ENCODE measurements around the gene PRKD2. TPM values are rescaled to one million over a fixed set of nuclear protein-coding genes. Genes with fewer than 3 reads are reported as not detected.
A peak's percentile ranks its signal among the peaks of the same experiment; 100 is the strongest.

PRKD2 gene
- total and polyA plus RNA-seq, 2 experiments from 2014 or later = 11.9 to 14.2 TPM

GRCh38 chr19:46721269-46722003 is 4.5 kb upstream of the PRKD2 start:
- H3K36me3 ChIP-seq (ENCODE audit: low read depth) = no peaks in the 10 kb centered on the region; the same call in 1 of the 2 replicates

GRCh38 chr19:46720503-46721239 is 3.8 kb upstream of the PRKD2 start:
- 91 to 92% methylated on average over 21 to 22 of the region's 22 CpGs for WGBS, 2 experiments (ENCODE audit: low coverage in 1 of 2, low lambda C conversion rate in 2 of 2, missing lambda C conversion rate in 2 of 2)
- no peak for DNase-seq
- no peak overlapping the region for H3K27ac ChIP-seq
- no peaks in the 10 kb centered on the region; the same call in 1 of the 2 replicates for H3K36me3 ChIP-seq (ENCODE audit: low read depth)
- H3K27me3 ChIP-seq (replicated peaks; ENCODE audit: insufficient read depth) = no peaks in the 10 kb centered on the region
- no peak for TF ChIP-seq EZH2 (IDR thresholded peaks at IDR 0.05; ENCODE audit: insufficient read depth, poor library complexity, severe bottlenecking)
- no peak for TF ChIP-seq EZH2phosphoT487 (IDR thresholded peaks at IDR 0.05; ENCODE audit: insufficient read depth, low read depth)
- no peak overlapping the region for H3K4me2 ChIP-seq (ENCODE audit: unreplicated experiment)
- H4K20me1 ChIP-seq (ENCODE audit: insufficient read depth) = no peaks in the 10 kb centered on the region
- no peaks in the 10 kb centered on the region for H3K9me2 ChIP-seq (ENCODE audit: insufficient read depth)
- 0 out of 2 replicates have a peak, but pooled peaks cover under 1% of the 10 kb centered on the region for H3K4me1 ChIP-seq (ENCODE audit: insufficient read depth)
- no peaks in the 10 kb centered on the region for H3K9me3 ChIP-seq (ENCODE audit: low read depth)
- H3K79me2 ChIP-seq (ENCODE audit: insufficient read depth) = peaks cover 12% of the 10 kb centered on the region
- H2AFZ ChIP-seq = no peak overlapping the region
- 0 out of 2 replicates have a peak, but pooled peaks cover 4% of the 10 kb centered on the region for H3F3A ChIP-seq (ENCODE audit: insufficient read depth)
- in situ Hi-C loops (cut with MboI) = no loop called here
- no peak overlapping the region for H3K9ac ChIP-seq
- no peak overlapping the region for H3K4me3 ChIP-seq

More at GRCh38 chr19:46721269-46722003, 4.5 kb upstream of the PRKD2 start:
- no peak overlapping the region for H3K27ac ChIP-seq
- no peak overlapping the region for H2AFZ ChIP-seq
- no peak overlapping the region for H3K4me3 ChIP-seq
- H3K9me2 ChIP-seq (ENCODE audit: insufficient read depth) = no peaks in the 10 kb centered on the region
- DNase-seq = peak; percentile 28
- no peaks in the 10 kb centered on the region for H3K9me3 ChIP-seq (ENCODE audit: low read depth)
- H3F3A ChIP-seq (ENCODE audit: insufficient read depth) = 0 out of 2 replicates have a peak, but pooled peaks cover 4% of the 10 kb centered on the region
- in situ Hi-C loops (cut with MboI) = no loop called here
- H3K9ac ChIP-seq = no peak overlapping the region
- H4K20me1 ChIP-seq (ENCODE audit: insufficient read depth) = no peaks in the 10 kb centered on the region
- WGBS, 2 experiments (ENCODE audit: low coverage in 1 of 2, low lambda C conversion rate in 2 of 2, missing lambda C conversion rate in 2 of 2) = 86 to 89% methylated on average over 10 to 16 of the region's 16 CpGs
- peaks cover 4% of the 10 kb centered on the region for H3K79me2 ChIP-seq (ENCODE audit: insufficient read depth)
- no peaks in the 10 kb centered on the region for H3K4me1 ChIP-seq (ENCODE audit: insufficient read depth)
- no peak overlapping the region for H3K4me2 ChIP-seq (ENCODE audit: unreplicated experiment)
- no peaks in the 10 kb centered on the region for H3K27me3 ChIP-seq (replicated peaks; ENCODE audit: insufficient read depth)
- TF ChIP-seq EZH2 (IDR thresholded peaks at IDR 0.05; ENCODE audit: insufficient read depth, poor library complexity, severe bottlenecking) (no peak), EZH2phosphoT487 (IDR thresholded peaks at IDR 0.05; ENCODE audit: insufficient read depth, low read depth) (no peak)

GRCh38 chr19:46719629-46720502 is 3.0 kb upstream of the PRKD2 start:
- no peaks in the 10 kb centered on the region for H3K9me2 ChIP-seq (ENCODE audit: insufficient read depth)
- no peak overlapping the region for H3K4me3 ChIP-seq
- H2AFZ ChIP-seq = no peak overlapping the region
- no peak overlapping the region for H3K9ac ChIP-seq
- H4K20me1 ChIP-seq (ENCODE audit: insufficient read depth) = no peaks in the 10 kb centered on the region
- no peaks in the 10 kb centered on the region for H3K27me3 ChIP-seq (replicated peaks; ENCODE audit: insufficient read depth)
- H3K4me2 ChIP-seq (ENCODE audit: unreplicated experiment) = no peak overlapping the region
- peaks cover 20% of the 10 kb centered on the region for H3K79me2 ChIP-seq (ENCODE audit: insufficient read depth)
- TF ChIP-seq EZH2 (IDR thresholded peaks at IDR 0.05; ENCODE audit: insufficient read depth, poor library complexity, severe bottlenecking) (no peak), EZH2phosphoT487 (IDR thresholded peaks at IDR 0.05; ENCODE audit: insufficient read depth, low read depth) (no peak)
- 75 to 77% methylated on average over 23 to 25 of the region's 25 CpGs for WGBS, 2 experiments (ENCODE audit: low coverage in 1 of 2, low lambda C conversion rate in 2 of 2, missing lambda C conversion rate in 2 of 2)
- H3K36me3 ChIP-seq (ENCODE audit: low read depth) = no peaks in the 10 kb centered on the region; the same call in 1 of the 2 replicates
- in situ Hi-C loops (cut with MboI) = no loop called here
- H3K9me3 ChIP-seq (ENCODE audit: low read depth) = no peaks in the 10 kb centered on the region
- peaks cover 8% of the 10 kb centered on the region; the same call in 1 of the 2 replicates for H3K4me1 ChIP-seq (ENCODE audit: insufficient read depth)
- no peak overlapping the region for H3K27ac ChIP-seq
- DNase-seq = no peak
- 0 out of 2 replicates have a peak, but pooled peaks cover 4% of the 10 kb centered on the region for H3F3A ChIP-seq (ENCODE audit: insufficient read depth)

All from GM23248 (cell line).